NCI-H2227 (cell line): ENCODE measurements around the gene PRICKLE3.
"Not testable (repeated sequence)": the region's sequence is repeated elsewhere in the genome, so short reads cannot be mapped to it uniquely, and the experiment has no call there.

Experiments used
- DNase-seq: peaks from one replicate; lab custom pipeline; 2025; ENCODE audit not compliant: unreplicated experiment; lab: John Stamatoyannopoulos, UW

The PRICKLE3 gene

DNA sequence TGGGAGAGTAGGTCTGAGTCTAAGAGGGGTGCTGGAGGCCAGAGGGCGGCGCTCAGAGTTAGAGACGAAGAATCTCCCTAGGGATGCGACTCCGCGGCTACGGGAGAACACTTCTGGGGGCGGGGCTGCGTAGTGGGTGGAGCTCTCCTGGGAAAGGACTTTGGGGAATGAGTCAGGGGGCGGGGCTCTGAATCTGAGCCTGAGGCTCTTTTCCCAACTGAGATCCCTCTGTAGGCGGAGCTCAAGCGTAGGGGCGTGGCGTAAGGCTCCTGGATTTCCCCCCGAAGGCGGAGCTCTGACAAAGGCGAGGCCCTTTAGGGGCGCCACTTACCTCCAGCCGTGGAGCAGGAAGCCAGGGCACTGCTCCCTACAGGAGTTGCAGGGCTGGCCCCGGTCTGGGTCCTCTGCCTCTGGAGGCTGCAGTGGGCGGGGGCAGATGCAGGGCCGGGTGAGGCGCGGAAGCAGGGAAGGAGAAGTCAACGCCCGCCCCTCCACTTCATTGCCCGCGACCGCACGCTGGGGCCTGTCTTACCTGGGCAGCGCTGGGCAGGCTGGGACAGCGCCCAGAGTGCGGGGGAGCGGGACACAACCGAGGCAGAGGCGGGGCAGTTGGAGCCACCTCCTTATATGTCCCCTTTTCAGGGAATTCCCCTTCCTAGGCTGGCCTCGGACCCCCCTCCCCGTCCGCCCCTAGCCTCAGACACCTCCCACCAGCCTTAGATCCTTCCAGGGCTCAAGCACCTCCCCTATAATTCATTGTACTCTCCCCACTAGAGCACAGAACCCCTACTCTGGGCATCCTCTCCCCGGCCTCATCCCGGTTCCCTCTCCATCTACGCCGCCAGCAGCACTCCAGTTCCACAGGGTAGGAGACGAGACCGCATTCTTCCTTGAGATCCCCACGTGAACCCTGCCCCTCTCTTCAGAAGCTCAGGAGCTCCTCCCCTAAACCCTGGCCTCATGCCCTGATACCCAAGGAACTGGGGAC is 1.6 kb downstream of the PRICKLE3 start:
- DNase-seq, result peak; percentile 80

DNA sequence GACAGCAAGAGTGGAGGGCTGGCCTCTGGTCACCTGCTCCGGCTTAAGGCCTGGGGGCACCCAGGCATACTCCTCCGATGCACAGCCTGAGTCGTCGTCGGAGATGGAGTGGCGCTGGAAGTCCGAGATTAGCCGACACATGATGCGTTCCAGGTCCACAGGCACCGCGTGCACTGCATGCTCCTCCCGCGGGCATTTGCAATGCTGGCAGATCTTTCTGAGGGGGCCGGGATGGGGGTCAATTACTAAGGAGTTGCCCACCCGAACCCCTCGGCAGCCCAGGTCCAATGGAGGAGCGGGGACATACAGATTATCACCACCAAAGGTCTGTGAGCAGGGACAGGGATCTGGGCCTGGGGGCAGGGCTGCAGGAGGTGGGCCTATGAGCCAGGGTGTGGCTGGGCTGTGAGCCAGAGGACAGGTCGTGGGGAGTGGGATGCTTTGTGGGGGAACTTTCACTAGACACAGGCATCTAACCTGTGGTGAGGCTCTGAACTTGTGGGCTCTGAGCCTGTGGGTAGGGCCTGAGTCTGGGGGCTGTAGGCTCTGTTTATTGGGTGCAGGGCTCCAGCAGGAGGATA is 2.4 kb downstream of the PRICKLE3 start:
- DNase-seq, result no peak

DNA sequence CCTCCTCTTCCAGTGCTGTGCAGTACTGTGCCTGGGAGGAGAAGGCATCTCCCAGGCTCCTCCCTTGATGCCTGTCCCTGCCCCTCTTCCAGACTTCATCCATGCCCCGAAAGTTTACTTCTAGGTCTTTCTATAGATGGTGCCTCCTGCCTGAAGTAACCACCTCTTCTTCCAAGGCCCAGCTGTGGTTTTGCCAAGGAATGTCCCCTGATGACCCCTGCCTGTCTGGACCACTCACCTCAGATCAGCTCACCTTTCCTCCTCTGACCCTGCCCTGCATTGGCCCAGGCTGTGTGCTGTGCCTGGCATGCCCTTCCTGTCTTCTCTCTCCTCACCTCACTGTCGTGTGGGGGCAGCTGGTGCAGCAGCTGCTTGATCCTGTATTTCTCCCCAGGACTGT is 6.8 kb downstream of the PRICKLE3 start:
- DNase-seq, result no peak

DNA sequence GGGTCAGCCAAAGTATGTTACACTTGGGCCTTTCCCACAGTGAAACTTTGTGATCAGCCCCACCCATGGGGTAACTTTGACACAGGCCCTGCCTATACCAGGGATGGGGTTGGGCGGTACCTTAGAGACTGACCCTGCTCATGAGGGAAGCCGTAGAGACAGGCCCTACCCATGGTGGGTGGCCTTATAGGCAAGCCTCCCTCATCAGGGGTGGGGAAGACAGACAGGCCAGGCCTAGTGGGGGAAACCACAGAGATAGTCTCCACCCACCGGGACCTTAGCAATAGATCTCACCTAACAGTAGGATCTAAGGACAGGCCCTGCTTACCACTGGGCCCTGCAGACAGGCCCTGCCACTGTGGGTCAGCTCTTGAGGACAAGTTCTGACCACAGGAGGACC is 7.6 kb downstream of the PRICKLE3 start:
- DNase-seq, result no peak

DNA sequence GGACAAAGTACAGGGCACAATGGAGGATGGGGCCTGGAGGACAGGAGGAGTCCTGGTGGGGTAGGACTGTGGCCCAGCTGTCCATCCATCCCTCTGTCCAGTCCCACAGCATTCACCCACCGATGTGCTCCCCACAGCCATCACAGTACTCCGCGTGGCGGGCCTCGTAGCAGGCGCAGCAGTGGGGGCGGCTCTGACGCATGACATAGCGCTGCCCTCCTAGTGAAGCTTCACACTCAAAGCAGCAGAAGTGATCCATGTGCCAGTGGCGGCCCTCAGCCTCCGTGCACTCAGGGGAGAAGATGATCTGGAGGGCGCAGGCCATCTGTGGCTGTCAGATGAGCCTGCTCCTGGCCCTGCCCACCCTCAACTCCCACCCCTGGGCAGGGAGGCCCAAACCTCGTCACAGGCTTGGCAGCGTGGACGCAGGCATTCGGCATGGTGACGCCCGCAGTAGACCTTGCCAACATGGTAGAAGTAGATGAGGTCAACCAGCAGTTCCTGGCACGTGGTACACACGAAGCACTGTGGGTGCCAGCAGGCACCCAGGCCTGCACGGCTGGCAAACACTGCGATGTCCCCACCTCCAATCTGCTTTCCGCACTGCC is 8.2 kb downstream of the PRICKLE3 start:
- no peak for DNase-seq

DNA sequence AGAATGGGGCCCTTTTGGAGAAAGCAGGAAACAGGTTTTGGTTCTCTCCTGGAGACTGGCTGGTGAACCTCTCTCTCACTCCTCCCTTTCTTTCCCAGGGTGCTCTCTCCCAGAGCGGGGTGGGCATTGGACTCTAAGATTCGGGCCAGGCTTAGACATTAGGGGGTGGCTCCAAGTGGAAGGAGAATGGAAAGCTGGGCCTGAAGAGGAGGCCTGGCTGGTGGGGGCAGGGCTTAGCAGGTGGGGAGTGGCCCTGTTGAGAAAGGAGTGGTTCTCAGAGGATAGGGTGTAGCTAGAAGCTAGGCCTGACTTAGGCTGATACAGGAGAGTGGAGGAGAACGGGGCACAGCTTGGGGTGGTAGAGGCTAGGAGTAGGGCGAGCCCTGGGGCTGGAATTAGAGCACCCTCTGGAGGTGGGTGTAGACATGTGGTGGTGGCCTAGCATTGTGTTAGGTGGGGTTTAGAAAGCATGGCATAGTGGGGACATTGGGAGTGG is 8.8 kb downstream of the PRICKLE3 start:
- DNase-seq, result no peak

DNA sequence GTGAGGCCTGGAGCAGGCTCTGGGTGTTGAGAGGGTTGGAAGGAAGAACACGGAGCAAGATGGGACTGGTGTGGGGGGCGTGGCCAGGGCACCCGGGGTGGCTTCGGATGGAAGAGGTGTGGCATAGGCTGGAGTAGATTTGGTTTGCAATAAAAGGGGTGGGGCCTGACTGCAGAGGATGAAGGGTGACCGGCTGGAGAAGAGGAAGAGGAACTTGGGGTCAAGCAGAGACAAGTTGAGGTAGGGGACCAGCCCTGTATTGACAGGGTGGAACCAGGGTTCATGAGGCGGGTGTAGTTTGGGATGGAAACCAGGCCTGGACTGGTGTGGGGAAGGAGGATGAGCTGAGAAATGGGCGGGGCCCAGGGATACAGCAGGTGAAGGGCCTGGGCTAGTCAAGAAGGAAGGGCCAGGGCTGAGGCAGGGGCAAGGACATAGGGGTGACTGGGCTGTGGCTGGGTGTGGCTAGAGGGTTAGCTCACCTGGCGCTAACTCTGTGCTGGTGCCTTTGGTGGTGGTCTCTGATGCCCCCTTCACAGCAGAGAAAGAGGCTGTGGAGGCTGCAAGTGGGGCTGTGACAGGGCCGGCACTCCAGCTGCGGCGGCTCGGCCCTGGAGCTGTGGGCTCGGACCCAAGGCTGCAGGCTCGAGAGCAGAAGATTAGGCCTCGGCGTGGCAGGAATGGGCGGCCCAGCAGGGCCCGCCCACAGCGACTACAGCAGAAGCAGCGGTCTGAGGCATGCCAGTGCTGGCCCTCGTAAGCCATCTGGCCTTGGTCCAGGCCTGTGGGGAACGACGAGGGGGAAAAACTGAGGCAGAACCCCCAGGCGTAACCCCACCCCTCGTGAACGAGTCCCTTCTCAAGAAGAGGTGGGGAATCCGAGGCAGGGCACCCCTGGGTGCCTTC is 9.5 kb downstream of the PRICKLE3 start:
- no peak for DNase-seq

DNA sequence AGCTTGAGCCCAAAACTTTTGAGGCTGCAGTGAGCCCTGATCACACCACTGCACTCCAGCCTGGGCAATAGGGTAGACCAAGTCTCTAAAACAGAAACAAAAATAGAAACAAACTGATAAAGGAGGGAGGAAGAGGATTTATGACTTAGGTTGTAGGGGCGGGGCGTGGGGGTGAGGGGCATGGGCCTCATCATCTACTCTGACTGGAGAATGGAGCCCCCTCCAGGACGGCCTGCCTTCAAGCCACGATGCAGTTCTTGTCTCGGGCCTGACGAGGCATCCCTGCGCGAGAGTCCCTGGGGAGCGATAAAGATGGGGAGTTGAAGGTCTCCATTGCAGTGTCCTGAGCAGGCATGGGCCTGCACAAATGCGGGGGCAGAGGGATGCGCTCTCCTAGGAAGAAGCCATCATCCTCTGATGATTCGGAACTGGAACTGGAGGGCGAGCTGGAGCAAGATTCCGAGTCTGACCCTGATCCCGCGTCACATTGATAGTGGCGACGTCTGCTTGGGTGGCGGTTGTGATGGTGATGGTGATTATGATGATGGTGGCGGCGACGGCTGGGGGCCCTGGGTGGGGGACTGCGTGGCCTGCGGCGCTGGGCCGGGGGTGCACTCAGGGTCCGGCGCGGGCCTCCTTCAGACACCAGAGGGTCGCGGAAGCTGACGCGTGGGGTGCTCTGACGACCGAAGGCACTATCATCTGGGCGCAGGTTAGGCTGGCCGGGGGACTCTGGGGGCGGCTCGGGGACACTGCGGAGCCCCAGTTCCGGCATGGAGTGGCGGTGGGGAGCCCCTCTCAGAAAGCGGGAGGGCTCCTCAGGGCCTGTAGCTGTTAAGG is 10.5 kb downstream of the PRICKLE3 start:
- no peak for DNase-seq

DNA sequence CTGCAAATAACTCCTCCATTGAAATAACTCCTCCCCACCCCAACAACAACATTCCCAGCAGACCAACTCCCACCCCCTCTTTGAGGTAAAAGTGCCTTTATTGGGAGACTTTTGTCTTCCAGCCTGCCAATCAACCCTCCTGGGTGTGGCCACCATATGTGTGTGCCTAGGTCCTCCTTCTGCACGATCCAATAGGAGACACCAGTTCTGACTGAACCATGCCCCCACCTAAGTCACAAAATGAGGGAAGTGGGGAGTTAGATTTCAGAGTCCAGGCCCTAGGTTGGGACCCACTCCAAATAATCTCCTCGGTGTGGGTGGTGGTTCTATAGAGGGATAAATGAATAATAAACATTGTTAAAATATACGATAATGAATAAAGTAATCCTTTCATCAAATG is 11.4 kb downstream of the PRICKLE3 start:
- DNase-seq, result no peak

DNA sequence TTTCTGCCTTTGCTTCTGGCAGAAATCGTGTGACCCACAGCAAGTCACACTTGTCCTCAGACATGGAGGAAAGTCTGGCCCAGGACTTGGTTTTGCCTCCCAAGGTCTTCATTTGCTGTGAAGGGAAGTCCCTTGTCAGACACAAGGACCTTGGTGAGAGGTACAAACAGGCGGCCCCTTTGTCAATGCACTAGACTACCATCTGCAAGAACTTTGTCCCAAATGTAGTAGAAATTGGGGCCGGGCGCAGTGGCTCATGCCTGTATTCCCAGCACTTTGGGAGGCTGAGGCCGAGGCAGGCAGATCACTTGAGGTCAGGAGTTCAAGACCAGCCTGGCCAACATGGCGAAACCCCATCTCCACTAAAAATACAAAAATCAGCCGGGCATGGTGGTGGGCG is 12.6 kb downstream of the PRICKLE3 start:
- DNase-seq, result not testable (repeated sequence)

DNA sequence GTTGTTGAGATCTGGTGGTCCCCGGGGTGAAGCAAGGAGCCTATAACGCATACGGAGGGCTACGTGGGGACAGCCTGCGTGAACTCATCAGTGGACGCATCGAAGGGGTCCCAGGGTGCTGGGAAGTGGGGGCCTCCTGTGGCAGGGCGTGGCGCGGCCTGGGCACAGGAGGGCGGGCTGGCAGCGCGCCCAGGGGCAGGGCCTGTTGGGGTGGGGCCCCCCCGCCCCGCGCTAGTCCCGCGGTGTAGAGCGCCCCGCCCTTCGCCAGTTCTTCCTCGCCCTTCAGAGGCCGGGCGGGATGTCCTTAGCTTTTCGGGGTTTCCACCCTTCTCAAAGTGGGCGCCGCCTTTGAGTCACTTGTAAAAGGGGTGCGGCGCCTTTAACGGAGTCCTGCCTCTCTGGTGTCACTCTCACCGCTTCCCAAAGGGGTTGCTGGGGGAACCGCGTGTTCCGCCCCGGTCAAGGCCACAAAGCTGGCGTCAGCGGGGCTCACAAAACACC is 13.8 kb downstream of the PRICKLE3 start:
- DNase-seq, result peak; percentile 83

DNA sequence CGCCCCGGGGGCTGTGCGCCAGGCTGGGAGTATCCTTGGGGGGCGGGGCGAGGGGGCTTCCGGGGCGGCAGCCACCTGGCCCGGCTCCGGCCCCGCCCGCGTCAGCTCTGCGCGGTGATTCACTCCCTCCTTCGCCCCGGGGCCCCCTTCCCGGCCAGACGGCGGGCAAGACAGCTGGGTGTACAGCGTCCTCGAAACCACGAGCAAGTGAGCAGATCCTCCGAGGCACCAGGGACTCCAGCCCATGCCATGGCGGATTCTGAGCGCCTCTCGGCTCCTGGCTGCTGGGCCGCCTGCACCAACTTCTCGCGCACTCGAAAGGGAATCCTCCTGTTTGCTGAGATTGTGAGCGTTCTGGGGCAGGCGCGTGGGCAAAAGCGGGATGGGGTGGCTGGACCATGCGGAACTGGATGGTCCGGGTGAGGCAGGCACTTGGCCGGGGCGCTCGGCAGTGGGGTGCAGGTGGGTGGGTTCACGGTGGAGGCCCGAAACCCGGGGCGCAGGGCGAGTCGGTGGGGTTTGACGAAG is 14.4 kb downstream of the PRICKLE3 start, which contains the start of gene PLP2:
PLP2 (plus strand) TSS at position 147 of the 528 bp plus-strand sequence; CDS start at position 250, 103 bp downstream.
- peak; percentile 77 for DNase-seq

DNA sequence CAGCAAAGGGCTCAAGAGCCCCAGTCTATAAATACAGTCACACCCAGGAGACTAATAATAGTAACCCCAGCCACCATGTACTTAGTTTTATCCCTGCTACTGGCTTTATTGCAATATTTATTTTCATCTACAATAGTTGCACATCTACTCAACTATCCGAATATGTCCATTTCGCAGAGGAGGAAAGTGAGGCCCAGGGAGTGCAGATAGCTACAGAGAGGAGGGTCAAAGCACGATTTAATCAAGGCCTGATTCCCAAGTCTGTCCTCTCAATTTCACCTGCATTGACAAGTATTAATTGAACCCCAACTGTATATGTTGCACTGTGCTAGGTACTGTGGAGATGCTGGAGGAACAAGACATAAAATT is 18.4 kb downstream of the PRICKLE3 start:
- no peak for DNase-seq

DNA sequence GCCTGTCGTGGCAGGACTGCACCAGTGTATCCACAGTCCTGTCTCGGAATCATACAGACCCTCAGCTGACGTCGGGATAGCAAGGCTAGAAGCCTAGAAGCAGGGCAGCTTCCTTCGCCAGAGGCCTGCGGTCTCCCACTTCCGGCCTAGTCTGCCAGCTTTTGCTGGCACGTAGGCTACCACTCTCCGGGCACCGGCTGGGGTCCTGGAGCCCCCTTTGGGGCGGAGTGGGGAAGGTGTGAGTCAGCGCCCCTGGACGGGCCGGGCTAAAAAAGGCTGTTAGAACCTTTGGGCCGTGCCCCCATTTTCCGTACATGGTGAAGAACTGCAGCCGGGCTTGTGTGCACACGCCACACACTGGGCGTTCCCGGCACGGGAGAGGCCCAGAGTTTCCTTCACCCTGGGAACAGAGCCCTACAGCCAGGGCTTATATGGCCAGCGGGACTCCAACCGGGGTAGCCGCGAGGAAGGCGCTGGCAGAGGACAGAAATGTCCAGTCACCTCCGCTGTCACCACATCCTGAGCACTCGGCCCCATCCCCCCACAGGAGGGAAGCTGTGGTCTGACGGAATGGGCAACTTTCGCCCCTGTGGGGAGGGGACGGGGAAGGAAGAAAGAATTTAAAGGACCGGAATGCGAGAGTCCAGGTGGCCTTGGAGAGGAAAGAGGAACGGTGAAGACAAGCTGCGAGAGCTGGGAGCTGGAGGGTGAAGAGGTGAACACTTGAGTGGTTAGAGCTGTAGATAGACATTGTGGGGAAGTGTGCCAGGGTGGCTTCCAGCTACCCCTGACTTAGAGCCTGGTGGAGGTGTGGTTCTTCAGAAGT is 19.0 kb downstream of the PRICKLE3 start:
- DNase-seq, result no peak

DNA sequence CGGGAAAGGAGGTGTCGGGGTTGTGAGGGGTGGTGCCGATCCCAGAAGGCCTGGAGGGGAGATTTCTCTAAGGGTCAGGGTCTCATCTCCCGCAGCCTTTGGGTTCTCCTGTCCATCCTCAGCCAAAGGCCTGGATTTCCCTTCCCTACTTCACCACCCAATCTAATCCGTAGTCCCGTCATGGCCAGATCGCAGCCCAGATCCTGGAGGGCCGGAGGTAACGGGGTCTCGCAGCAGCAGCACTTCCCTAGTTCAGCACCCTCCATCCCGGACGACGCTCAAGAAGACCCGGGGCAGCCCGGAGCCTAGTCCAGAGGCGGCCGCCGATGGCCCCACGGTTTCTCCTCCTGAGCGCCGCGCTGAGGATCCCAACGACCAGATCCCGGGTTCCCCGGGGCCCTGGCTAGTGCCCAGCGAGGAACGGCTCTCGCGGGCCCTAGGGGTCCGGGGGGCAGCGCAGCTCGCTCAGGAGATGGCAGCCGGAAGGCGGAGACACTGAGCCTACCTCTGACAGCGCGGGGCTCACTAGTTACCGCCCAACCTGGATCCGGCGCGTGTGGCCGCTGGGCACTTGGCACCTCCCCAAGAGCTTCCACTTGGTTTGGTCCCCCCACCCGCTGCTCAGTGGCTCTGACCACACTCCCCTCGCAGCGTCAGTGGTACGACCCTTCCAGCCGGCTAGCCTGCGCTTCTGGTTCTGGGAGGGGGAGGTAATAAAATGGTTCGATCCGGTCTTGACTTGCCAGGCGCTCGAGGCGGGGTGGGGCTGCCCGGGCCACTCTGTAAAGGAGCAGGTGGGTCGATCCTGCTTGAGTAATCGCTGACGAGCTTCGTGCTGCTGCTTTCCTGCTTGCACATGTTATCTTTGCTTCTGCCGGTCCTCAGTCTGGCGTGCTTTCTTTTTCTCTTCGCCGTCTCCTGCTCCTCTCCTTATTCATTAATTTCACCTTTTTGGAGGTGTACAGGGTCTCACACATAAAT is 20.0 kb downstream of the PRICKLE3 start:
- no peak for DNase-seq

DNA sequence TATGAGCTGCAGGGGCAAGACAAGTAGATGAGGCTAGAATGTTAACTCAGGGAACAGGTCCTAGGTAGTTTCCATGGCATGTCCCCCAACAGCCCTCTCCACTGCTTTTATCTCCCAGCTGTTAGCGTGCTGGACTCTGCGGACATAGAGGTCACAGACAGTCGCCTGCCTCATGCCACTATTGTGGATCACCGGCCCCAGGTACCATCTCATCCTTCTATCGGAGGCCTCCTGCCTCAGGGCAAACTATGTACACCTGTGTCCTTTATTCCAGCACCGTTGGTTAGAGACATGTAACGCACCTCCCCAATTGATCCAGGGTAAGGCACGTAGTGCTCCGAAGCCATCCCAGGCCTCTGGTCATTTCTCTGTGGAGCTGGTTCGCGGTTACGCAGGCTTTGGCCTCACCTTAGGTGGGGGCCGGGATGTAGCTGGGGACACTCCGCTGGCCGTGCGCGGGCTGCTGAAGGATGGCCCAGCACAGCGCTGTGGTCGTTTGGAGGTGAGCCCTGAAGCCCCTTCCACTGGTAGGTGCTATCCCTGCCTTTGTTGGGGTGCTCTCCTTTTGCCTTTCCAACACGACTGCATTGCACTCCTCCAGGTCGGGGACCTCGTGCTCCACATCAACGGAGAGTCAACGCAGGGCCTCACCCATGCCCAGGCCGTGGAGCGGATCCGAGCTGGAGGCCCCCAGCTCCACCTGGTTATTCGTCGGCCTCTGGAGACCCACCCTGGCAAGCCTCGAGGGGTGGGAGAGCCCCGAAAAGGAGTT is 21.4 kb downstream of the PRICKLE3 start:
- DNase-seq, result no peak
